HG02610 (cell line): ENCODE data around the gene RDH8.

Source experiments
- ATAC-seq: cut with Tn5 transposase; IDR thresholded peaks from one replicate; pipeline ENCODE4 v1.9.1; 2021; ENCODE audit warnings: mild to moderate bottlenecking, moderate library complexity; ENCODE audit not compliant: unreplicated experiment

RDH8 gene, protein sequence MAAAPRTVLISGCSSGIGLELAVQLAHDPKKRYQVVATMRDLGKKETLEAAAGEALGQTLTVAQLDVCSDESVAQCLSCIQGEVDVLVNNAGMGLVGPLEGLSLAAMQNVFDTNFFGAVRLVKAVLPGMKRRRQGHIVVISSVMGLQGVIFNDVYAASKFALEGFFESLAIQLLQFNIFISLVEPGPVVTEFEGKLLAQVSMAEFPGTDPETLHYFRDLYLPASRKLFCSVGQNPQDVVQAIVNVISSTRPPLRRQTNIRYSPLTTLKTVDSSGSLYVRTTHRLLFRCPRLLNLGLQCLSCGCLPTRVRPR

GRCh38 chr19:10013316-10013715 is at the start of gene RDH8:
TSS of gene RDH8 (plus strand) at chr19:10013483. CDS start at chr19:10013498, 15 bp downstream.
- ATAC-seq: no peak

DNA sequence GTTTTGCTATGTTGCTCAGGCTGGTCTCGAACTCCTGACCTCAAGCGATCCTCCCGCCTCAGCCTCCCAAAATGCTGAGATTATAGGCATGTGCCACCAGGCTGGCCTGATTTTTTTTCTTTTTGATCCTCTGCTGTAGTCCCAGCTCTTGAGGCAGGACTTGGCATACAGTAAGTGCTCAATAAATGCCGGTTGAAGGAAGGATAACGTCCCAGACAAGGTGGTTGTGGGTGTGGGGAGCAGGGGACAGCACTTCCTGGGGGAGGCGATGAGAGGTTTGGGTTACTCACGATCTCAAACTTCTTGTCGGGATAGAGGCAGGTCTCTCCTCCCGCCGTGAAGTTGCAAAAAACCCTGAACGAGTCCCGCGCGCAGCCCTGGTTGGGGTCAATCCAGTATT is 47.3 kb upstream of the RDH8 start:
- no peak for ATAC-seq

DNA sequence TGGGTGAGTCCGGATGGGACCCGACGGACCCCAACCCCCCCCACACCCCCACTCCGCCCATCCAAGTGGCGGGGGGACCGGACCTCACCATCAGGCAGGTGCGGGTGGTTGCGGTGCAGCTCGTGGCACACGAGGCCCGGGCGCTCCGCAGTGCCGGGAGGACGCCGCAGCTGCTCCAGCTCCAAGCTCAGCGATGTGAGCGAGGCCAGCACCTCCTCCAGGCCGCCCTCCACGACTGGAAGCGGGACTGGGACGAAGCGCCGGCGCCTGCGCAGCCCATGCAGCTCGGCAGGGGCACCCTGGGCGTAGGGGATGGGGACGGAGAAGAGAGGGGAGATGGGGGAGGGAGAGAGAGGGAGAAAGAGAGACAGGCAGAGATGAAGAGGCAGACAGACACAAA is 46.8 kb upstream of the RDH8 start:
- no peak for ATAC-seq

DNA sequence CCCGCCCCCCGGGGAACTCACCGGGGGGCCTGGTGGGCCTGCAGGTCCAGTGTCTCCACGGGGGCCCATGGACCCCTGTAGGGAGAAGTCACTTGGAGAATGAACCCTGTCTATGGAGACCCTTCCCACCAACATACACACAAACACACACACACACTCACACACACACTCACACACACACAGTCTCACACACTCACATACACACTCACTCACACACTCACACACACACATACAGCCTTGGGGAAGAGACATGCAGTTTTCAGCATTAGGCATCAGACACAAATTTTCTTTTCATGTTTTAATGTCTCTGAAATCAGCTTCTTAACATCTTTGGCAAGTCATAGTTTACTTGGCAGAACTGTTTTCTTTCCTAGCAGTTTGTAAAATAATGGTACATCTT is 46.0 kb upstream of the RDH8 start:
- ATAC-seq: no peak

DNA sequence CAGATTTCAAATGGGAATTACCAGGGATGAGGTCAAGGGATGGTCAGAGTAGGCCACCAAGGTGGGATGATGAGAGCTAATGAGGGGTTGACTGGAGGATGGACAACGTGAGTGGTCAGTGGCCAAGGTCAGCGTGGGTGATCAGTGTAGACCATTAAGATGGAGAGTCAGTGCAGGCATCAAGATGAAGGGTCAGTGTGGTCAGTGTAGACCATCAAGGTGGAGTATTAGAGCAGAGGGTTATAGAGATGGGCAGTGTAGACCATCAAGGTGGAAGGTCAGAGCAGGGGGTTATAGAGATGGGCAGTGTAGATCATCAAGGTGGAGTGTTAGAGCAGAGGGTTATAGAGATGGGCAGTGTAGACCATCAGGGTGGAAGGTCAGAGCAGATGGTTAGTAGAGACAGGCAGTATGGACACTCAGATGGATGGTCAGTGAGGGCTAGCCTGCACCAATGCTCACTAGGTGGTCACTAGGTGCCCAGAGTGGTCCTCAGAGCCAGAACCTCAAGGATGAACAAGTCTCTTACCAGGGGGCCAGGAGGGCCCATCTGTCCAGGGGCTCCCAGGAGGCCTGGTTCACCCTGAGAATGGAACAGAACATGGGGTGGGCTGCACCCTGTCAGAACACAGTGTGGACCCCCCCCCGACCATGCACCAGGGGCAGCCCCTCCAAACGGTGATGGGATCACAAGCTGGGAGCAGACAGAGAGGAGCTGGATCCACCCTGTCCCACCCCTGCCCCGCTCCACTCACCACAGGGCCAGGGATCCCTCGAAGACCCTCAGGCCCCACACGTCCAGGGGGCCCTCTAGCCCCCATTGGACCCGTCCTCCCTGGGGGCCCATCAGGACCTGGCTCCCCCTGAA is 44.2 kb upstream of the RDH8 start:
- ATAC-seq: no peak

- ATAC-seq: no peak
These were observed 43.7 kb upstream of the RDH8 start for GRCh38 chr19:9969688-9969975.

DNA sequence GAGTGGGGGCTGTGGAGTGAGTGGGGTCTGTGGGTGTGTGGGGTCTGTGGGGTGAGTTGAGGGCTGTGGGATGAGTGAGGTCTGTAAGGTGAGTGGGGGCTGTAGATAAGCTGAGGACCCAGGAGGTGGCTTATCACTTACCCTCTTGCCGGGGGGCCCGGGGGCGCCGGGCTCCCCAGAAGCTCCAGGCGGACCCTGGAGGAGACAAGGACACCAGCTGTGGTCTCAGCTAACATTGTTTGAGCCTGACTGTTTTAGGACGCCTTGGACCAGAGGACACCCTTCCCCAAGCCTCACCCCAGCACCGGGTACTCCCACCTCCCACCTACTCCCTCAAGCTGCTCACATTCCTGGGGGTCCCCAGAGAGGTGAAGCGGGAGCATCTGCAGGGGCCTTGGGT is 42.8 kb upstream of the RDH8 start:
- no peak for ATAC-seq

DNA sequence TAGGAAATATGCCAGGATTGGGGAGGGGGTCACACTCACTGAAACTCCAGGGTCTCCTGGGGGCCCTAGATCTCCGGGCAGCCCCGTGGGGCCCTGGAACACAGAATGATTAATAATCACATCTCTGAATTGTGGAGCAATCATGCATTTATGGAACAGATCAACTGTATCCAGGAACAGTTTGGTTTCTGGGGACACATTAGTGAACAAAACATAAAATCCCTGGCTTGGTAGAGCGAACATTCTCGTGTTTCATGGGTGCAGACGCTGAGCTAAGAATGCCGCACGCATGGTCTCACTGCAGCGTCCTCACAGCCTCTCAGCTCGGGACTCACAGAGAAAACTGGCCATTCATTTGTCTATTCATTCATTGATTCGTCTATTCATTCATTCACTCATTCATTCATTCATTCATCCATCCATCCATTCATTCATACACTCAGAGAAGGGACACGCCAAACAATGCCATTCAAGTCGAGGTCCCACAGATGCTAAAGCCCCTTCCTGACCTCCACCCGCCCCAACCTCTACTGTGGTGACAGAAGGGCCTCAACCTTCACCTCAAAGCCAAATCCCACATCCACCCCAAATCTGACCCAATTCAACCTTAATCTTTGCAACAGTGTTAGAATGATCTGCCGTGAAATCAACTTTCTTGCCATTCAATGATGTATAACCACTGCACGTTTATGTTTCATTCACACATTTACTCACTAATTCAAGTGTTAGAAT is 42.0 kb upstream of the RDH8 start:
- ATAC-seq: no peak

GRCh38 chr19:9972103-9972502 is 41.2 kb upstream of the RDH8 start:
- no peak for ATAC-seq

GRCh38 chr19:9981406-9982260 is 31.6 kb upstream of the RDH8 start:
- ATAC-seq: no peak

- no peak for ATAC-seq
These were observed 26.4 kb upstream of the RDH8 start for GRCh38 chr19:9986787-9987281.

- ATAC-seq: no peak
These were observed 23.8 kb upstream of the RDH8 start for GRCh38 chr19:9989504-9989903.

DNA sequence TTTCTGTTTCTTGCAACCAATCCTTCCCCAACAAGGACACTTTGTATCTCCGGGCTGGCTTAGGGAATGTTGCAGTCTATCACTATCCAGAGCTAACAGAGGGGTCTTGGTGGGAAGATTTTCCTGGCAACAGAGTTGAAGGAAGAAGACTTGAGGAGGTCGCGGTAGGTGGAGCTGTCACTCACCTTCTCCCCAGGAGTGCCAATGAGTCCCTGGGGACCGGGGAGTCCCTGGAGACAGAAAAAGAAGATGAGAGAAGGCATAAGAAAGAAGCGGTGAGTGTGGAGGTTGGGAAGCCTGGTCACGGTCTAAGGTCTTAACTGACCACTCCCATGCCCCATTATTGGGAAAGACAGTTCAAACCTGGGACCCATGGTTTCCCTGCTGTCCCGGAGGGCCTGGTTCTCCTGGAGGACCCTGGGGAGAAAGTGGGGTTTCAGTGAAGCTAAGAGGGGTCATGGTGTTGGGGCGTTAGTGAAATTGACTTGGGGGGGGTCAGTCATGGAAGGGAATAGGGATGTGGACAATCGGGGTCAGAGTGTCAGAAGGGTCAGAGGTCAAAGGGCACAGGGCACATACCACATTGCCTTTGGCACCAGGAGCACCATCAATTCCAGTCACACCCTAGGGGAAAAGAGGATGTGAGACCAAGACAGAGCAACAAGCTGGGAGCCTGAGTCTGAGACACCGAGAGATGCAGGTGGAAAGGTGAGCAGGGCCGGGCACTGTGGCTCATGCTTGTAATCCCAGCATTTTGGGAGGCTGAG is 21.7 kb upstream of the RDH8 start:
- no peak for ATAC-seq

- no peak for ATAC-seq
These were observed 18.2 kb upstream of the RDH8 start for GRCh38 chr19:9995084-9995483.

- no peak for ATAC-seq
These were observed 17.3 kb upstream of the RDH8 start for GRCh38 chr19:9995999-9996398.

DNA sequence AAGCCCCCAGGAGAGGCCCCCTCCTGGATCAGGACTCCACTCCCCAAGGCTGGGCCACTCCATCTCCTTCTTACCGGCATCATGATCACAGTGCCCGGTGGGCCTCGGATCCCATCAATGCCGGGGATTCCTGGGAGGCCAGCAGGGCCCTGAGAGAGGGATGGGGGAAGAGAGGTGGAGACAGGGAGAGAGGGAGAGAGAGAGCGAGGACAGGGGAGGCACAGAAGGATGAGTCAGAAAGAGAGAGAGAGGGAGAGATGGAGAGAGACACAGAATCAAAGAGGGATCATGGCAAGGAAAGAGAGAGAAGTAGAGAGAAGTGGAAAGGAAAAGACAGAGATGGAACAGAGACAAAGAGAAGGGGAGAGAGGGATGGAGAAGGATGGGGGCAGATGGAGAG is 16.7 kb upstream of the RDH8 start:
- no peak for ATAC-seq

DNA sequence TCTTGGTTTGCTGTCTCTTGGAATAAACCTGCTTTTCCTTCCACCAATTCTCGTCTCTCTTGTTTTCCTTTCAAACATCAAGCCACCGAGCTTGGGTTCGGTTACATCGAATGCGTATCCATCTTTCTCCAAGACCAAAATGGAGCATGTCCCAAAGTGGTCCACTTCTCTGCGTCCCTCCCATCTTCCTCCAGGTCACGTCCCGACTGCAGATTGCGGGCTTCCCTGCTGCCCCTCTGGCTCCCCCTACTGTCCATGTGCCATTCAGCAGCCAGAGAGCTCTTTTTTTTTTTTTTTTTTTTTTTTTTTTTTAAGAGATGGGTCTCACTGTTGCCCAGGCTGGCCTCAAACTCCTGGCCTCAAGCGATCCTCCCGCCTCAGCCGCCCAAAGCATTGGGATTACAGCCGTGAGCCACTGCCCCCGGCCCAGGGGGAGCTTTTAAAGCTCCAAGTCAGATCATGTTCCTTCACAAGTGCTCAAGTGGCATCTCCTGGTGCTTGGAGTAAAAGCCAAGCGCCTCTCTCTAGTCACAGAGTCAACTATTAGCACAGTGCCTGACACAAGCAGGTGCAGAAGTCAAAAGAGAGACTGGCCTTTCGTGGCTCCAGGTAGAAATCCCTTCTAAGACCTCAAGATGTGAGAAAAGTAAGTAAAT is 13.0 kb upstream of the RDH8 start:
- no peak for ATAC-seq

- no peak for ATAC-seq
These were observed 11.4 kb upstream of the RDH8 start for GRCh38 chr19:10001899-10002298.

- no peak for ATAC-seq
These were observed 10.0 kb upstream of the RDH8 start for GRCh38 chr19:10003271-10003670.
